HG02970 (cell line): Measurements from ENCODE around the gene TTC16.

Source experiments
- ATAC-seq: cut with Tn5 transposase; IDR thresholded peaks from one replicate; pipeline ENCODE4 v1.9.1; 2021; ENCODE audit warnings: mild to moderate bottlenecking, moderate library complexity, moderate number of reproducible peaks; ENCODE audit not compliant: unreplicated experiment, low FRiP score

Gene TTC16

DNA sequence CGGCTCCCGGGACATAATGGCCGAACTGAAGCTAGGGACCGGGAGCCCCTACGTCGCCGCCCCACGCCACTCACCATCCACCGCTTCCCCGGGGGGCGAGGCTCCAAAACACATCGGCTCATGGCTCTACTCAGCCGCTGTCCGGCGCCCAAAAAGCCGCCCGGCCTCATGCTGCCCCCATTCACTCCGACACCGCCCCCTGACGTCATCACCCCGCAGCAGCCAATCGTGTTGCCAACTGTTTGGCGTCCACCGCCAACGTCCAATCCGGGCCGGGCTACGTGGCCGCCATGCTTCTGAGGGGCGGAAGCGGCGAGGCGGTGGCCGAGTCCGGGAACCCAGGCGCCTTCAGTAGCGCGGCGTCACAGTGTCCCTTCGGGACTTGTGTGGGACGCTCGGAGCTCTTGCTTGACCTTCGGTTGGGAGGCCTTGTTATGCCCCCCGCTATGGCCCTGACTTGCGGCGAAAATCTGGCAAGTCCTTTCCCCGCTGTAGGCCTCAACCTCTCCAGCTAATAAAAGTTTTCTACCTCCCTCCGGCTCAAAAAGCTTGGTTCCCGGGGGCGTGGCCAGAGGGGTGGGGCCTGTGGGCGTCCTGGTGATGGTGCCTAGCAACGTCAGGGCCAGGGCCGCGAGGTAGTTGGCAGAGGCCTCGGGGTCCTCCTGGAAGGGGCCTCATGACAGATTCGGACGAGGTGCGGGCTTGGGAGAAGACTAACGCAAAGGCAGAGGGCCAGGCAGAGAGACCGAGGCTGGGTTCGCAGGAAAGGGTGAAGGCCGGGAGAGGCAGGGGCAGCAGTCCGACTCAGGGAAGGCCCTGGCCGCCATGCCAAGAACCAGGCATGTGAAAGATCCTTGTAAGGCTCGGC, at the start of gene TTC16, which contains the start of gene PTRH1:
TTC16 (plus strand) TSS at position 610 of the 868 bp plus-strand sequence; CDS start at position 677, 67 bp downstream.
PTRH1 (minus strand) TSS at position 194 of the 868 bp plus-strand sequence; CDS start at position 170, 24 bp downstream.
- ATAC-seq: peak; percentile 84

DNA sequence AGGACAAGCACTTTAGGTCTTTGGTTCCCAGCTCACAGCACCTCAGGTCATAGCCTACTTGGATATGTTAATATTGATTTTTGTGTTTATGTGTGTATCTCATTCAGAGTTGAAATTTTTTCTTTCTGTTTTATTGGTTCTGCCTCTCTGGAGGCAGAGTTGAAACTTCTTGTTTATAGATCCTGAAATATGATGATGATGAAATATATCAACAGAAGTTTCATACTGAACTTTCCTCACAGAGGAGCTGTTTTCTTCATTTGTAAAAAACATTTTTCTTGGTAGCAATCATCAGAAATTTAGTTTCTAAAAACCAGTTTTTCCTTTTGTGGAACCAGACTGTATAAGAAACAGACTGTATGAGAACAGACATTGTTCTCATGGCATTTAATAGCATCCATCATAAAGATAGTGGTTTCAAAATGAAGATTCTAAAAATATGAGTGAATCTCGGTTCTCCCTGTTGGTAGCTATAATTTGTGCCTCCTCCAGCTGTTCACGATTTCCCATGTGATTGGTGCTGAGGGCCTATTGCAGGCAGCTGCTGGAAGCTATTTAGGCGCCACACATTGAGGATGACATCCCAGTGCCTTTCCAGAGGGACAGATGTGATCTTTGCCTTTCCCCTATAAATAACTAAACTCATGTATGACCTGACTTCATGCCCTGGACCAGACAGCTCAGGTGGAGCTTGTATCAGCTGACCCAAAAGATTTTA, 48.6 kb upstream of the TTC16 start:
- no peak for ATAC-seq

- no peak for ATAC-seq
These were observed 48.0 kb upstream of the TTC16 start for GRCh38 chr9:127667906-127668305.

GRCh38 chr9:127673234-127673633, 42.6 kb upstream of the TTC16 start:
- no peak for ATAC-seq

GRCh38 chr9:127676638-127677037, 39.2 kb upstream of the TTC16 start:
- no peak for ATAC-seq

DNA sequence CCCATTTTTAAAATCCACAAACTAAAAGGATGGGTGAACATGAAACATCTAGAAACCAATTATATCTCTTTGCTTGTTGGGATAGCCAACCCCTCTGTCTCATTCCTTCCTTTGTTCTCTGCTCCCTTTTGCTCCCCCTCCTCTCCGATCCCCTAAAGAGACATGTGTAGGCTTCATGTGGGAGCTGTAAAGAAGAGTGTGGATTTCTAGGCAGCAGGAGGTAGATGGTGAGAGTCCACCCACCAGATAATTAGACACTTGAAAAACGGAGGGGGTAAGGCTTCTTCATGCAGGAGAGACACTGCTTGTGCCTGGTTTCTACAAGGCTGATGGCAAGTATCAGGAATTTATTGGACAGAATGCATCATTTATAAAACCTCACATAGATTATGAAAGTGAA, 36.4 kb upstream of the TTC16 start:
- ATAC-seq: no peak

DNA sequence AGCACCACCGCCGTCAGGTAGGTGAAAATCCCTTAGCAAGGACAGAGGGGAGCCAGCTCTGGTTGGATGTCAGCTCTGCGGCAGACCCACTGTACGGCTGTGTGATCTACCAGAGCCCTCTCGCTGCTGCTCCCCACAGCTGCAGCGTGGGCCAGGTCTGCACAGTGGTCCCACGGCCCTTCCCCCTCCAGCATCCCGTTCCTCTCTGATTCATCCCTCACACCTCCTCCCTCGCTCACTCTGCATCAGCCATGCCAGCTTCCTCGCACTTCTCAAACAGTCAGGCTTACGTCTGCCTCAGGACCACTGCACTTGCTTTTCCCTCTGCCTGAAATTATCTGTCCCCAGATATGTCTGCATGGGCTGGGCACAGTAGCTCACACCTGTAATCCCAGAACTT, 35.7 kb upstream of the TTC16 start:
- no peak for ATAC-seq

- ATAC-seq: no peak
These were observed 35.0 kb upstream of the TTC16 start for GRCh38 chr9:127680846-127681245.

DNA sequence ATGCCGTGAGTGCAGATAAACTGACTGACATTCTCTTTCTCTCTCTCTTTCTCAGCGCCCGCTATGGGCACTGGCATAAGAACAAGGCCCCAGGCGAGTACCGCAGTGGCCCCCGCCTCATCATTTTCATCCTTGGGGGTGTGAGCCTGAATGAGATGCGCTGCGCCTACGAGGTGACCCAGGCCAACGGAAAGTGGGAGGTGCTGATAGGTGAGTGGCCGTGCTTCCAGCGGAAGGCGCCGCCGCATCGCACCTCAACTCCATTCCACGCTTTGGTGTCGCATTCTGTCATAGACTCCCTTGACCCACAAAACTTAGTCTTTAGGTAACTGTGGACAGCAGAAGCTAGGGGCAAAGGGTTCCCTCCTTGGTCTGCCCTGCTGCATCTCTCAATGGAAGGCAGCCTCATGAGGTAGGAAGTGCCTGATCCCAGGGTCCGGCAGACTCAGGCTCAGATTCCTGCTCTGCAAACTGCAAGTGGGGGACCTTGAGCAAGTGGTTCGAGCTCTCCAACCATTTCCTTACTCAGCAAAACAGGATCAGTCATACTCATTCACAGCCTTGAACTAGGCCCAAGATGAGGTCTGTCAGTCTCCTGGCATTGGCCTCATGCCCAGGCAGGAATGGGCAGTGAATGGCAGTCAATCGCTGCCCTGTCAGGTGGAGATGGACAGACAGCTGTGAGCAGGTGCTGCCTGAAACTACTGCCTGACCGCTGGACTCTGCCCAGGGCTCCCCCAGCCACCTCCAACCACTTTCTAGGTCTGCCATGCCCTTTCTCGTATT, 33.3 kb upstream of the TTC16 start:
- no peak for ATAC-seq

GRCh38 chr9:127683723-127684122, 32.2 kb upstream of the TTC16 start:
- no peak for ATAC-seq

- no peak for ATAC-seq
These were observed 31.3 kb upstream of the TTC16 start for GRCh38 chr9:127684576-127684975.

DNA sequence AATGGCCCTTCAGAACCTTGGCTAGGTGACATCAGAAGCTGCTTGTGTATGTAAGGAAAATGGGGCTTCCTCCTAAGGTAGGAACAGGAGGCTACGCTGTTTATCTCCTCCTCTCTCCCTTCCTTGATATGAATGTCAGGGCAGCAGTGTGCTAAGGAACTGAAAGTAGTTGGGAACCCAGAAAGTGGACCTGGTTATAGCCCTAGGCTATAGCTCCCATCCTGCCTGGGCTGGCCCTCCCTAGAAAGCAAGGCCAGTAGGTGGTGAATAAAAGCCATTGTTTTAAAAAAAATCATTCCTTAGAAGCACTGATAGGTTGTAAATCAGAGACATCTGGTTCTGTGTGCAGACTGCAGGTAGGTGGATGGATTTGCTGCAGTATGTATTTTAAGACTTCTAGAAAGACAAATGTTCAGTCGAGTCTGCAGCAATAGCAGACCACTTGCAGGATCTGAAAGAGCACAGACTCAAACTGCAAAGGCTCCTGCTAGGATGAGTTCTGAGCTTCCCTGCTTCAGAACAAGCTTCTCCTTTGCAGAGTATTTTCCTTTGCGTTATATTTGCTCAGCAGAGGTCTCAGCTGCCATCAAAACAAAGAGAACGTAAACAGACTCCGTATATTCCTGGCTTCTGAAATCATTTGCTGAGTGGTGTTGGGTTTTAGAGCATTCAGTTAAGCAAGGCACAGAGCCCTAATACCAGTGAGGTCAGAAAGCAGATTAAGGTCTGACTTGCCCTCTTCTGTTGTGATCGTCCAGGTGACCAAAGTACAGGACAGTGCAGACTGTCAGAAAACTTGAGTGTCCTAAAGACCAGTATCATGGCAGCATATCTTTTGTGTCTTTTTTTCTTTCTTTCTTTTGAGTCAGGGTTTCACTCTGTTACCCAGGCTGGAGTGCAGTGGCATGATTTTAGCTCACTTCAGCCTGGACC, 29.2 kb upstream of the TTC16 start:
- no peak for ATAC-seq

DNA sequence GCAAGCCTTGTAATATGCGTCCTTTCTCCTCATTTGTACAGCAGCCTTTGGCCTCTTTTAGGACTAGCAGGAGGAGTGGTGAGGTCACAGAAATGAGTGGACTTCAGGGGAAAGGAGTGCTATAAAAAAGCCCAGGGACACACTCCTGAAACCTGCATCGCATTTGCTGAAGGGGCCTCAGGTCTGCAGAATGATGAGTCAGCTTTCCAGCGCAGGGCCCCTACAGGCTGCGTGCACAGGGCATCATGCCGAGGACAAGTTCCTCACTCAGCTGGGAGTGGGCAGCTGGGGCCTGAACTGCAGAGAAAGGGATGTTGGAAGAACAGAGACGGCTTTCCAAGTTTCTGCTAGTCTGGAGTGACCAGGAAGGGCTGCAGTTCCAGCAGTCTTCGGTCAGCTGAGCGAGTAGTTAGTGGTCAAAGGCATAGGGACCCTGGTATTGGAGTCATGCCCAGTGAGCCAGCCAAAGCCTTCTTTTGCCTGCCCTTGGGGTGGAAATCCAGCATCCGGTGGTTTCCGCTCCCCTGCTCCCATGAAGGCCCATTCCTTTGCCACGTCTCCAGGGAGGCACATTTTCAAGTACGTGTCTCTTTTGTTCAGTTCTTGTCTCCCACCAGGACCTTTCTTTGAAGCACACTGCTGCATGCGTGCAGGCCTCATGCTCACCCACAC, 26.4 kb upstream of the TTC16 start:
- no peak for ATAC-seq

DNA sequence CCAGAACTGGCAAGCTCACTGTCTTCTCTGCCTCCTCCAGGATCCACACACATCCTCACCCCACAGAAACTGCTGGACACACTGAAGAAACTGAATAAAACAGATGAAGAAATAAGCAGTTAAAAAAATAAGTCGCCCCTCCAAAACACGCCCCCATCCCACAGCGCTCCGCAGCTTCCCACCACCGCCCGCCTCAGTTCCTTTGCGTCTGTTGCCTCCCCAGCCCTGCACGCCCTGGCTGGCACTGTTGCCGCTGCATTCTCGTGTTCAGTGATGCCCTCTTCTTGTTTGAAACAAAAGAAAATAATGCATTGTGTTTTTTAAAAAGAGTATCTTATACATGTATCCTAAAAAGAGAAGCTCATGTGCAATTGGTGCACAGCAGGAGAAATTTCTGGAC, 25.1 kb upstream of the TTC16 start:
- ATAC-seq: no peak

DNA sequence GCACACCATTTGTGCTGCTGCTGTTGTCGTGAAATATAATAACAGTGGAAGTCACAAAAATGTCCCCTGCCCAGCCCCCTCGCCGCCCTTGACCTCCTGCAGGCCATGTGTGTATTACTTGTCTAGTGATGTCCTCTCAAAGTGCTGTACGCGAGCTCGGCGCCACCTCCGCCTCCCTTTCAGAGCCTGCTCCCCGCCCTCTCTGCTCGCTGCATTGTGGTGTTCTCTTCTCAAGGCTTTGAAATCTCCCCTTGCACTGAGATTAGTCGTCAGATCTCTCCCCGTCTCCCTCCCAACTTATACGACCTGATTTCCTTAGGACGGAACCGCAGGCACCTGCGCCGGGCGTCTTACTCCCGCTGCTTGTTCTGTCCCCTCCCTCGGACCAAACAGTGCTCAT, 23.8 kb upstream of the TTC16 start:
- no peak for ATAC-seq

GRCh38 chr9:127693143-127693542, 22.7 kb upstream of the TTC16 start:
- ATAC-seq: no peak

- no peak for ATAC-seq
These were observed 22.2 kb upstream of the TTC16 start for GRCh38 chr9:127693697-127694096.

- ATAC-seq: no peak
These were observed 20.8 kb upstream of the TTC16 start for GRCh38 chr9:127694890-127695720.
